HUES48 (cell line): ENCODE data around the gene PKD1.

Source experiments
- H3K27ac ChIP-seq: one replicate; pipeline ENCODE4 v1.7.0; 2013; ENCODE audit warnings: low read depth, low read length, inconsistent platforms
- H3K27me3 ChIP-seq: 2 replicates; pipeline ENCODE4 v1.6.1; 2013; ENCODE audit warnings: mild to moderate bottlenecking, low read length; ENCODE audit not compliant: control insufficient read depth, insufficient read depth
- H3K36me3 ChIP-seq: 2 replicates; pipeline ENCODE4 v1.6.1; 2013; ENCODE audit warnings: low read length; ENCODE audit not compliant: control insufficient read depth, insufficient read depth
- H3K4me1 ChIP-seq: 2 replicates; pipeline ENCODE4 v1.6.1; 2013; ENCODE audit warnings: mild to moderate bottlenecking, low read length; ENCODE audit not compliant: control insufficient read depth, insufficient read depth
- H3K4me3 ChIP-seq: 2 replicates; pipeline ENCODE4 v1.5.1; 2013; ENCODE audit warnings: mild to moderate bottlenecking, low read depth, low read length
- H3K9ac ChIP-seq: 2 replicates; pipeline ENCODE4 v1.6.1; 2013; ENCODE audit warnings: mild to moderate bottlenecking, low read depth, low read length, moderate library complexity
- H3K9me3 ChIP-seq: 2 replicates; pipeline ENCODE4 v1.6.1; 2013; ENCODE audit warnings: low read length; ENCODE audit not compliant: control insufficient read depth, insufficient read depth

The PKD1 gene

GRCh38 chr16:2077696-2078095 lies 58.0 kb downstream of the PKD1 start:
- H3K27me3 ChIP-seq: no peaks in the 10 kb centered on the region
- peaks cover 53% of the 10 kb centered on the region for H3K36me3 ChIP-seq
- no peaks in the 10 kb centered on the region for H3K4me1 ChIP-seq
- no peak overlapping the region for H3K4me3 ChIP-seq
- no peak overlapping the region for H3K9ac ChIP-seq
- no peak overlapping the region for H3K27ac ChIP-seq
- no peaks in the 10 kb centered on the region for H3K9me3 ChIP-seq

- H3K4me1 ChIP-seq: no peaks in the 10 kb centered on the region
- no peak overlapping the region for H3K9ac ChIP-seq
- no peaks in the 10 kb centered on the region for H3K9me3 ChIP-seq
- H3K4me3 ChIP-seq: no peak overlapping the region
- no peaks in the 10 kb centered on the region for H3K27me3 ChIP-seq
- H3K36me3 ChIP-seq: peaks cover 53% of the 10 kb centered on the region
- no peak overlapping the region for H3K27ac ChIP-seq
These were observed 58.7 kb downstream of the PKD1 start for GRCh38 chr16:2077016-2077415.

GRCh38 chr16:2076072-2076865 lies 59.4 kb downstream of the PKD1 start:
- Histone ChIP-seq H3K36me3 (peaks cover 56% of the 10 kb centered on the region), H3K4me3 (no peak overlapping the region), H3K27me3 (no peaks in the 10 kb centered on the region), H3K9ac (no peak overlapping the region), H3K9me3 (no peaks in the 10 kb centered on the region), H3K27ac (no peak overlapping the region), H3K4me1 (no peaks in the 10 kb centered on the region)

- H3K4me3 ChIP-seq: no peak overlapping the region
- no peaks in the 10 kb centered on the region for H3K4me1 ChIP-seq
- no peaks in the 10 kb centered on the region for H3K27me3 ChIP-seq
- H3K9me3 ChIP-seq: no peaks in the 10 kb centered on the region
- no peak overlapping the region for H3K27ac ChIP-seq
- H3K9ac ChIP-seq: no peak overlapping the region
- H3K36me3 ChIP-seq: peaks cover 57% of the 10 kb centered on the region
These were observed 60.1 kb downstream of the PKD1 start for GRCh38 chr16:2075631-2076030.

- Histone ChIP-seq H3K27ac (no peak overlapping the region), H3K4me1 (no peaks in the 10 kb centered on the region), H3K4me3 (no peak overlapping the region), H3K9ac (no peak overlapping the region), H3K9me3 (no peaks in the 10 kb centered on the region), H3K36me3 (peaks cover 55% of the 10 kb centered on the region), H3K27me3 (no peaks in the 10 kb centered on the region)
These were observed 61.6 kb downstream of the PKD1 start for GRCh38 chr16:2074071-2074470.

- no peak overlapping the region for H3K9ac ChIP-seq
- no peaks in the 10 kb centered on the region for H3K9me3 ChIP-seq
- no peaks in the 10 kb centered on the region for H3K4me1 ChIP-seq
- no peak overlapping the region for H3K27ac ChIP-seq
- H3K4me3 ChIP-seq: no peak overlapping the region
- H3K27me3 ChIP-seq: no peaks in the 10 kb centered on the region
- H3K36me3 ChIP-seq: peaks cover 59% of the 10 kb centered on the region
These were observed 62.8 kb downstream of the PKD1 start for GRCh38 chr16:2072926-2073325.

- no peaks in the 10 kb centered on the region for H3K27me3 ChIP-seq
- H3K4me1 ChIP-seq: no peaks in the 10 kb centered on the region
- H3K9ac ChIP-seq: 0 out of 2 replicates have a peak overlapping the region, but pooled peaks have one; percentile 18
- H3K4me3 ChIP-seq: no peak overlapping the region
- H3K9me3 ChIP-seq: no peaks in the 10 kb centered on the region
- H3K36me3 ChIP-seq: peaks cover 59% of the 10 kb centered on the region
- no peak overlapping the region for H3K27ac ChIP-seq
These were observed 64.1 kb downstream of the PKD1 start for GRCh38 chr16:2071454-2072202.

- no peaks in the 10 kb centered on the region for H3K9me3 ChIP-seq
- no peaks in the 10 kb centered on the region for H3K27me3 ChIP-seq
- H3K4me1 ChIP-seq: no peaks in the 10 kb centered on the region
- no peak overlapping the region for H3K4me3 ChIP-seq
- H3K27ac ChIP-seq: no peak overlapping the region
- peaks cover 60% of the 10 kb centered on the region for H3K36me3 ChIP-seq
- peak overlapping the region; percentile 18; the same call in 1 of the 2 replicates for H3K9ac ChIP-seq
These were observed 64.9 kb downstream of the PKD1 start for GRCh38 chr16:2070576-2071453.

GRCh38 chr16:2066139-2066538 lies 69.6 kb downstream of the PKD1 start:
- Histone ChIP-seq H3K4me1 (no peaks in the 10 kb centered on the region), H3K36me3 (peaks cover 40% of the 10 kb centered on the region), H3K27ac (no peak overlapping the region), H3K4me3 (no peak overlapping the region), H3K9ac (no peak overlapping the region), H3K27me3 (no peaks in the 10 kb centered on the region), H3K9me3 (no peaks in the 10 kb centered on the region)

GRCh38 chr16:2064368-2064945 lies 71.2 kb downstream of the PKD1 start:
- Histone ChIP-seq H3K27ac (no peak overlapping the region), H3K27me3 (no peaks in the 10 kb centered on the region), H3K4me1 (no peaks in the 10 kb centered on the region)

More at GRCh38 chr16:2064368-2064945, 71.2 kb downstream of the PKD1 start:
- H3K36me3 ChIP-seq: peaks cover 38% of the 10 kb centered on the region
- no peak overlapping the region for H3K4me3 ChIP-seq
- H3K9me3 ChIP-seq: no peaks in the 10 kb centered on the region
- no peak overlapping the region for H3K9ac ChIP-seq
